Muscle of back (tissue), 13 donors: ENCODE data around the gene MROH2B. TPM values are rescaled to one million over a fixed set of nuclear protein-coding genes. Genes with fewer than 3 reads are reported as not detected.

Source experiments
- DNase-seq, 3 donors: peaks; one replicate each; pipeline versions ENCODE4 v3.0.0 to v3.0.0-alpha.2; 2013
- long read RNA-seq, 9 donors: transcript quantifications; one replicate each; lab custom pipeline, GENCODE V29; 2026
- polyA plus RNA-seq, 10 donors: library from polyadenylated mRNA; unstranded; fragments of 120-200 nt; gene quantifications; one replicate each; pipeline ENCODE4 v1.2.1, GENCODE V29; 2013; ENCODE audit not compliant: insufficient read length in 10 of 10

The MROH2B gene
- under 1 TPM in 2 of 10 donors, not detected in 8; 0.07 TPM for polyA plus RNA-seq
- long read RNA-seq, donor 1: 0 reads
- long read RNA-seq, donor 2: 0 reads
- long read RNA-seq, donor 3: 0 reads
- long read RNA-seq, donor 4: 0 reads
- long read RNA-seq, donor 5: 0 reads
- long read RNA-seq, donor 6: 0 reads
- long read RNA-seq, donor 7: 0 reads
- long read RNA-seq, donor 8: 0 reads
- long read RNA-seq, donor 9: 0 reads

DNA sequence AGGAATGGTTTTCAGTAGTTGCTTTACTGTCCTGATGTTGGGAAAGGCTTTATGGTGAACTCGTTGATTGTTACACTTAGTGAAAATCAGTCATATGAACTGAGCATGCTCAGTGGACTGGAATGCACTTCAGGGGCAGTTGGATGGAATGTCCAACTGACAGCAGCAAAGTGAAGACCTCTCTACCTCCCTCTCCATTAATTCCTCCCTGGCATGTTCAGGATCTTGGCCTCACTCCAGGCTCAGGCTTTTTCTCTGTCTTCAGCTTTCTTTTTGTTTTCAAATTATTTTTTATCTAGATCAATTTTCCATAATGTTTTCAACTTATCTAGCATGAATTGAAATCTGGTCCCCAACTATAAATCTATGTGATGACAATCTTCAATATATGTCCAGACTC, at the start of gene MROH2B:
Gene MROH2B (minus strand): TSS at position 101 of the 400 bp plus-strand sequence. CDS start 490 bp downstream, outside the sequence.
- no peak for DNase-seq

DNA sequence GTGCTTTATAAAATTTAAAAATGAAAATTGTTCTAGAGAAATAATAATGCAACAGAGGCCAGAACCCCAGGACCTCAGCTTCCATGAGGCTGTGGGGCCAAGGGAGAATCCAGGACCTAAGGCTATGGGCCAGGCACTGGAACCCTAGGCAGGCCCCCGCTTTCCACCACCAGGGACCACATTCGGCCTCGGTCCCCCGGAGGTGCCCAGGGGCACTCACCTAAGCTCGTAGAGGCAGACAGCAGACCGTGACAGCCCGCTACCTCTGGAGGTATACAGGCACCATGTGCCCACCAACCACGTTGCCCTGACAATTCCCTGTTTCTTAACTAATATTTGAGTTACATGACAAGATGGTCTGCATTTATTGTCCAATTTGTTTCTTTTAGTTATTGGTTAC, 49.5 kb upstream of the MROH2B start:
- no peak for DNase-seq

DNA sequence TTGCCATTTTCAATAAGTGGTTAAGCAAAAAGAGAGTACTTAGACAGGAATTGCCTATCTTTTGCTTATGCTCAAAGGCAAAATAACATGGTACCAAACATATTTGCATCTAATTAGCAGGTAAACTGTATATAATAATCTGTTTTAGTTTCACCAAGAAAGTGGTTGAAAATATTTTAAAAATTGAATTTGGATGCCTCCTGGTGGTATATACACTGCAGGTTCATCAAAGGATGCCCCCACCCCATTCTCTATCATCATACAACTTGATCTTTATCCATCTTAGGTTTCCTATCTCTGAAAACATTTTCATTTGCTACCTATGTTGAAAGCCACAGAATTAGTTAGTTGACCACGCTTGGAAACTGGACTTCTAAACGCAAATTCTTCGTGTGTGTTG, 47.0 kb upstream of the MROH2B start:
- DNase-seq: no peak

DNA sequence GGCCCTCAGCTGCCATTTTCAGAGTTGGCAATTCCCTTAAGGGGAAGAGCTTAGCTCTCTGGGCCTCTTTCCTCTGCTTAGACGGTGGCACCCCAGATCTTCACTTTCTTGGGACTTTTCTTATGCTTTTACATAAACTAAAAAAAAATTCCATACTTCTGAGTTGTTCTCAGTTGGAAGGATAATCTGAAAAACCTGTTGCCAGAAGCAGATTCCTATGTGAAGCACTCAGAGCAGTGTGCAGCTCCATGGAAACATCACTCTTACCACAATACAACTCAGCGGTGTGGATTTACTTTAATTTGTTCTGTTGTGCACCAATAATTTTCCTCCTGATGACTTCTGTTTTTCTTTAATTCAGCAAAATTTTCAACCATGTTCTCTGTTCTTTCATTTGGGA, 44.1 kb upstream of the MROH2B start:
- DNase-seq: peak; percentile 7 to 26 (median 24)

DNA sequence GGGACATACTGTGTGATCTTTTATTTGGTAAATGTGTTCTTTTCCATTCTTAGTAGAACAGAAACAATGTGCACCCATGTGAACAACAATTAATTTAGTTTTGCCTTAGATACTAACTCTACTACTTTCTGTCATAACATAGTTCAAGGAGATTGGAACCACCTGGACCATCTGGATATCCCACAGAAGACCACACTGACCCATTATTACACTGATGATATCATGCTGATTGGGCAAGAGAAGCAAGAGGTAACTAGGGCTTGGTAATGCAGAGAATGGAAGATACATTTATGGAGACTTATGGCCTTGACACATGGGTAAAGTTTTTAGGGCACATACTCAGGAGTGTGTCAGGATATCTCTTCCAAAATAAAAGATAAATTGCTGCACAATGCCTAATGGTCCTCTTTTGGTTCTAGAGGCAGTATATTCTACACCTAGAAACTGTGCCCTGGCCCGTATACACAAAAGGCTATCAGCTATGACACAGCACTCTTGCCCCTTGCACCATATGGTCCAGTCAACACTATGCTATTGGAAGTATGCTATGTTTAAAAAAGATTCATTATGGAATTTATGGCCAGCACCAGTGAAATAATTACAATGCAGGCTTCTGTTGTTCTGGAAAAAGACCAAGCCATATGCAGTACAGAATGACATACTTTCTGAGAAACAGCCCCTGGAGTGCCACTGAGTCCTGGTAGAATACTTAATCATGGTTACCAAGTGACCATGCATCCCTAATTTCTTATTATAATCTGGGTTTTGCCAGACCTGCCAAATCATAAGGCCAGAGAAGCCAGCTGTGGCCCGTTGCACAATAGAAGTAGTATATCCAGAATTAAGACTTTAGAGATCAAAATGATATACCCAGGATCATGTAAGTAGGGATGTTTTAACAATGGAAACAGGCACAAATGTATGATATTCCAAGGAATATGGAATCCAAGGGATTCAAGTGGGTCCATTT, 41.6 kb upstream of the MROH2B start:
- no peak for DNase-seq

DNA sequence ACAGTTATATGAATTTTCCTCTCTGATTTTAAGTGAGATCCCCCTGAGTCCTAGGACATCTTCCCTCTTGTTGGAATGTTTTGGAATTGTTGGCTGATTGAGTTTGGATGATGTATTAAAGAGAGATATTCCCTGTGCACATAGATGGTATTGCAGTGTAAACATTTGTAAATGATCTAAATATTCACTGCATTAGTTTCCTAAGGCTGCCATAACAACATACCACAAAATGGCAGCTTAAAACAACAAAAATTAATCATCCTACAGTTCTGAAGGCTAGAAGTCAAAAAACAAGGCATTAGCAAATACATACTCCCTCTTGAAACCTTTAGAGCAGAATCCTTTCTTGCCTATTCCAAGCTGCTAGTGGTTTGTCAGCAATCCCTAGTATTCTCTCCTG, 38.0 kb upstream of the MROH2B start:
- no peak for DNase-seq

DNA sequence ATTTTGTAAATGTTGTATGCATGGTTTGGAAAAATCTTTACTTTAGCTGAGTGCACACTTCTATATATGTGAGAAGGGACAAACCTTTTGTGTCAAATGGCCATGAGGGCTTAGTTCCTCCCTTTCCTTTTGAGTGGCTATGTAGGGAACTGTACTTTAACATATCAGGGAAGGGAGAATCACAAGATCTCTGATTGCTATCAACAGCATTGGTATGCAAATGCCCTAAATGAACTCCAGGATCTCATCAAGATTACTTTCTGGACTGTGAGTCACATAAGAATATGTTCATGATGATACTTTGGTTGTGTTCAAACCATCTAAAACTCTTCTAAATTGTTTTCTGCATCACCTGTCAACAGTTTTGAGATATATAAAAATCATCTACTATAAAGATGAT, 31.2 kb upstream of the MROH2B start:
- DNase-seq: no peak

DNA sequence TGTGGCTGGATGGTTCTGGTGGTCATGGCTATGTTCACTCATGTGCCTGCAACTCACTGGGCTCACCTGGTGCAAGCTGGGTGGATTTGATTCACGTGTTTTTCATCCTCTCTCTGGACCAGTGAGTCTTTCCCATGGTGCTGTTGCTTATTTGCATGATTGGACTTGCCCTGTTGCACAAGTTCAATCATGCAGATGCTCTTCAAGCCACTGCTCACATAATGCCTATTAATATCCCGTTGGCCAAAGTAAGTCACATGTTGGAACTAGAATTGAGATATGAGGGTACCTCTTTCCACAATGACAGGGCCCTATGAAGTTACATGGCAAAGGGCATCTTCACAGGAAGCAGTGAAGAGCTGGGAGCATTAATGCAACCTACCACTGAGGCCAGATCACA, 26.5 kb upstream of the MROH2B start:
- no peak for DNase-seq

DNA sequence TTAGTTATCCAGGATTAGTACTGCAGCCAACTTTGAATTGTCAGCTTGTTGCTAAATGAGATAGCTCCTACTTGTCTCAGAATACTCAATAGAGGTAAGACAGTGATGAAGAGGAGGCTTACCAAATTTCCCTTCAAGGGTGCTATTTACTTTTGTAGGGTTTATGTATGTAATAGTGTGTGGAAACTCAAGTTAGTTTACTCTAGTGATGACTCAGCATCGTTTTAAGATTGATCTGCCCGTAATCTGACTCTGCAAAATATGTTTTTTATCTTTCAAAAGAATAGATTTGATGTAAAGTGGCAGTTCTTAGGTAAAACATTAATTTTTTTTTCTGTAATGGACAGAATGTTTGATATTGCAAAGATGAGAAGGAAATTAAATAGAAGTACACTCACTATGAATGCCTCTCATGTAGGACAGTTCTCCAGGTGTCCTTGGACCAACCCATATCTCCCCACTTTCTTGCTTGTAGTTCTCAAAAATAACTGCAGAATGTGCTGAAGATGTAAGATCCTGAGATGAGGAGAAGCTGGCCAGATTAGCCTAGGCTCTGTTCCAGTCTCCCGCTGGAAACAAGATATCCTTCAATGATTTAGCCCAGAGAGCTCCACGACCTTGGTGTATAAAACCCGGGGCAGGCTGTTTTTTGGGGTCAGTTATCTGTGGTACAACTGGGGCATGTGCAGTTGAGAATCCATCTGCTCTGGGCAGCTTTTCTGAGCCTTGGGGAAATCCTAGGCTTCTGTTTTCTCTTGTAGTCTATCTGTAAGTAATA, 24.4 kb upstream of the MROH2B start:
- DNase-seq: no peak

DNA sequence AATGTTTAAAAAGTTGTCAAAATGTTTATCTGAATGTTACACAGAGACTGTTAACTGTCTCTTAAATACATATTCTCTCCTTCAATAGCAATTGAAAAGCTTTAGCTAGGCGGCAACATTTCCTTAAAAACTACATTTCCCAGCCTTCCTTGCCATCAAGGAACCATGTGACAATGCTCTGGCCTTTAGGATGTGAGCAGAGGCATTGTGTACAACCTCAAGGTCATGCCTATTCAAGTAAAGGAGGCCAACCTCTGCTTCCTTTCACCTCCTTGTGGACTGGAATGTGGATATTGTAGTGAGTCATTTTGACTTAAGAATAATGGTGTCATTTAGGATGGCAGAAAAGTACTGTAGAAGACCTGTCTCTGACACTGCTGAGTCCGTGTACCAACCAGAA, 23.7 kb upstream of the MROH2B start:
- DNase-seq: no peak

DNA sequence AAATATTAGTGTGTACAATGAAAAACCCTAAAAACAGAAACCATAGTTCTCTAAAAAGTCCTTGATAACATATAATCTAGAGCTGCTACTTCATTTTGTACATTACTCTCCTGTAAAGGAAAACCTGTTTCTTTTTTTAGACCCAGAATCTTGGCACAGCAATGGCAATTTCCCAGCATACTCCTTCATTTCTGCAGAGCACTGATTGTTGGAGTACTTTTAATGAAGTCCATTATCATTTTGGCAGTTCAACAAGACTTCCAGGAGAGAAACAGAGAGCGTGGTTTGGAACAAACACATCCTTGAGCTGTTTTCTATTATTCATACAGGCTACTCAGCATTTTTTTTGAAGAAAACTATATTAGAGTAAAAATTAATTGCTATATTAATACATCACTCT, 22.7 kb upstream of the MROH2B start:
- DNase-seq: no peak

DNA sequence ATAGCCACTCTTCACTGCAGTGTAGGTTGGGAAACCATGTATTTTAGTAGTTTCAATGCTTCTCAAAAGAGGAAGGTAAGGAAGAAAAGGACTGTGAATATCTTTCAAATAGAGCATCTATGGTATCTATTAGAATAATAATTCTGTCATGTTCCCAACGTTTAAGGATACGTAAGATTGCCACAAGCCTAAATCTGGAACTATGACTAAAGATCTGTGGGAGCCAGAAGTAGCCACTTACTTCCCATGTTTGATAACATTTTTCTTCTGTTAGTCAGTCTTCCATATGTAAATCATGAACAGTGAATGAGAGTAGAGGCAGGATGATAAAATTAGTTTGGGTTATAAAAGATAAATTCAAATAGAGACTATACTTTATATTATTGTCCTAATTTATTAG, 16.3 kb upstream of the MROH2B start:
- DNase-seq: no peak

DNA sequence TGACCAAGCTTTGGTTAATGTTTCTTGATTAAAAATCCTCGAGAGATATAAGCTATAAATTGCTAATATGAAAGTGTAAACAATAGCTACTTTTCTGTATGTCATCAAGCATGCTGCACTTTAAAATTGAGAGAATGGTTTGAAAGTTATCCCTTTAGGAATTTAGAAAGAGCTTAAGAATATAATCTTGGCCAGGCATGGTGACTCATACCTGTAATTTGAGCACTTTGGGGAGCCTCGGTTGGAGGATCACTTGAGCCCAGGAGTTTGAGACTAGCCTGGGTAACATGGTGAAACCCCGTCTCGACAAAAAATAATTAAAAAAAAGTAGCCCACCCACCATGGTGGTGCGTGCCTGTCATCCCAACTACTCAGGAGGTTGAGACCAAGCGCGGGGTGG, 12.2 kb upstream of the MROH2B start:
- DNase-seq: no peak

DNA sequence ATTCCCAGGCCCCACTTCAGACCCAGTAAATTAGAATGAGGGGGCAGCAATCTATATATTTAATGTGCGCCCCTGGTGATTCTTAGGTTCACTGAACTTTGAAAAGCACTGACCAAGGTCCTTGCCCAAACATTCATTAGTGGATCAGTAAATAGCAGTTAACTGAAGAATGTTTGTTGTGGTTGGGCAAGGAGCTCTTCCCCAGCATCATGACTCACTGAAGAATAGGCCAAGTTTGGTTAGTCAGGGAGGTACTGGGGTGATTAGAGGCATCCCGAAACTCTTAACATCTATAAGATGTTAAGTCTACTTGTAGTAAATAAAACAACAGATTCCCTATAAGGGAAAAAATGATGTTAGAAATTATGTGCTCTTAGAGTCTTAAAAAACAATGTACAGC, 833 bp upstream of the MROH2B start:
- no peak for DNase-seq

DNA sequence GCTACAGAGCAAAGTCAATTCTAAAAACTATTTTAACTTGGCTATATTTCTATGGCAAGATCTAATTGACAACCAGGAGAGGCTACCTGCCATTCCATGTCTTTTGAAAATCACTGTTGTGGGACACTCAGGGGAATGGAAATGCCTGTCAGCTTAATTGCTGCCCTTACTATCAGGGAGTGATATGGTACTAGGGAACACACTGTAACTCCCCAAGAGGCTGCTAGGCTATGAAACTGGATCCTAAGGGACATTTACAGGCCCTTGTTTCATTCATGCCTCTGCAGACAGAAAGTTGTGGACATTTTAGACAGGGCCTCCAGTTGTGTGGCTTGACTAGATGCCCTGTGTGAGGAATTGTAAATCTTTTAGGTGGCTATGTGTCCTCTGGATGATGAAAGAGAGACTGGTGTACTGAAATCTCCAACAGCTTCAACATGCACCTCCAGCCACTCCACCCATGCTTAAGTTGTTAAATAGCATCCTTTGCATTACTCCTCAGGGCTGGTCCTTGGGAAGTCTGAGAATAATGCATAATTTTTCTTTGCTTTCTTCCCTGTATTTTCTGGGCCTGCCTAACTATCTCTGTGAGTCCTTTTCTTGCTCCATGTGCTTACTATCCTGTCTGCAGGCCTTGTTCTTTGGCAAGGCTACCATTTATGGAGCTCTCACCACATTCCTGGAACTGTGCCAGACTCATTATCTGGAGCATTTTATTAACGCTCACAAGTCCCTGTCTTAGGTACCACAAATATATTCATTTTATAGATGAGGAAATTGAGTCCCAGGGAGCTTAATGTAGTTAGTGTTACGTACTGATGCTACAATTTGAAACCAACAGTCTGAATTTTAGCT, 3.2 kb downstream of the MROH2B start:
- no peak for DNase-seq

DNA sequence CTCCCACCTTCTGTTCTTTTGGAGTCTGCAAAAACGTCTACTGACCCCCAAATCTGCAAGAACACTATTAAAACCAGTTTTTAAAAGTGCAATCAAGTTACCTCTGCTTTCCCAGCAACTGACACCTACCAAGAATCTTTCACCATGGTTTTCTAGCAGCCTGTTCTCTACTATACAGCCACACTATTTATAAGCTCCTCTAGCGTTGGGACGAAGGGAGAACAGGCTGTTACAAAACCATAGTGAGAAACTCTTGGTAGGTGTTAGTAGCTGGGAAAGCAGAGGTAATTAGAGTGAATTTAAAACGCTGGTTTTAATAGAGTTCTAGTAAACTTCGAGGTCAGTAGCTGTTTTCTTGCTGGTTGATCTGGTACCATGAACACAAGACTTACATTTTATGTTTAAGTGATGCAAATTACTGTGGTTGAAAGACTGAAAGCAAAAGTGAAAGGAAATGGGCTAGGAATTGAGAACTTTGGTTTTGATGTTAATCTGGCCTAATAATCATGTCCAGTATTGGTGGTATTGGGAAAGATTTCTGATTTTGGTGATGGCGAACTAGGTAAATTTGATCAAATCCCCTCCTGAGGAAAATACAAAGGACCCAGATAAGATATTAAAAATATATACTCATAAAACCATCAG, 5.3 kb downstream of the MROH2B start:
- DNase-seq: no peak

DNA sequence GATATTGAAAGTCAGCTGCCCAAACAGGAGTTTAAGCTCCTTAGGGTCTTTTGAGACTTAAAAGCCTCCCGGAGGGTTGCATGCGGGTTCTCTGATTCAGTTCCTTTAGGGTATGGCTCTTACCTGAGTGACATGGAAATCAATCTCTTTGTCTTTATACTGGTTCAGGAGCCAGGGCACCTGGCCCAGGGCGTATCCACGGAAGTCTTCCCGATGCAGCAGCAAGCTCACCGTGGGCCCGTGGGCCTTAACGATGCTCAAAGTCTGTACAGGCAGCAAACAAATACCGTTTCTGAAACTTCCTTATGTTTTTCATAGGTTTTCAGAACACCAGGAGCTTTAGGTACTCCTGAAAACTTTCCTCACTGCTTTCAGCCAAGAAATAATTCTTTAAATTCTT, 13.2 kb downstream of the MROH2B start:
- no peak for DNase-seq

DNA sequence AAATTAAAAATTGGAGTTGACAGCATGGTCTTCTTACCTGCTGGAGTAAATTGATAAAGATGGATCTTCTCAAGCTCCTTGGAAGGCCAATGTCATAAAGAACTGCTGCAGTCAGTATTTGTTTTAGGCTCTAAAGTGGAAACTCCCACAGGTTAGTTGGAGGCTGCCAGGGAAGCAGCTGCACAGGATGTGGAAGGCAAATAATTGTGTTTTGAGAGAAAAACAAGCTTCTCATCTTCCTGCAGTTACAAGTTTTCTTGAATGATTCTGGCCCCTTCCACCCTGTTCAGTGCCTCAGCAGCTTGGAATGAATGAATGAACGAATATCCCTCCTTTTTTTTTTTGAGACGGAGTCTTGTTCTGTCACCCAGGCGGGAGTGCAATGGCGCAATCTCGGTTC, 13.9 kb downstream of the MROH2B start:
- peak in 2 of 3 donors; percentile 2 to 9 for DNase-seq

DNA sequence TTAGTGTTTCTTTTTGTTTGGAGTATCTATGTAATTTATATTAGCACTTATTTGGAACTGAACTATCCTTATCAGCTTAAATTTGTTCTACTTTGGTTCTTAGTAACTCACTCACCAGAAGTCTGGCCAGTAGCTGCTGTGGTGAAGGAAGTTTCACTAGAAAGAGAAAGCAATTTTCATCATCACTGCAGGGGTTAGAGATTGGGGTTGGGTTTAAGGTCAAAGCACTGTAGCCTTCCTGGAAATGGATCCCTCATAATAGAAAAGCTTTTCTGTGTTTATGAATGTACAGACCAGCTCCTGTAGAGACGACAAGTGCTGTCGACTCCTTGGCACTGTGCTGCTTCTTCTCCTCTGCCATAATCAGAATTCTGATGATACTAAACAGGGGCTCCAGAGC, 22.2 kb downstream of the MROH2B start:
- DNase-seq: no peak

DNA sequence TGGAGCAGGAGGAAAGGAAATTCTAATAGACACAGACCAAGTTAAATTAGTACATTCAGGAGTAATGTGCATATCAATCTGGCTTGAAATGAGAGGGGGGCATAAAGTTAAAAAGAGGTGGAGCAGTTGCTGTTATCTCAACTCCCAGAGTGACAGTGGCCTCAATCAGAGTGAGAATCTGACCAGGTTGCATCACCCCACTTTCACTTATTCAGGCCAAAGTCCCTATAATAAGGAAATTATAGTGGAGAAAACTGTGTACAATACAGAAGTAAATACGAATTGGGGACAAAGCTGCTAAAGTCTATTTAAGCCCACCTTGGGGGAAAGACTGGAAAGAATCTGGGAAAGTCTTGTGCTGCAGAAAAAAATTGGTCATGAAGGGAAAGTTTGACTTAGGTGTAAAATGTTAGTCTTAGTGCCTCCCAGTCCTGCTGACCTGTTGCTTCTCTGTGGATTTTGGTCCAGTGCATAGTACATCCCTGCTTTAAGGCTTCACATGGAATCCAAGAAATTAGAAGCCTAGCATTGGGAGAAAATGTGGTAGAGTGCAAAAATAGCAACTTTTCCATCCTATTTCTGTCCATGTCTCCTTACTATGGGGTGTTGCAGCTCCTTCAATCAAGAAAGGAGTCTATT, 27.9 kb downstream of the MROH2B start:
- DNase-seq: no peak

DNA sequence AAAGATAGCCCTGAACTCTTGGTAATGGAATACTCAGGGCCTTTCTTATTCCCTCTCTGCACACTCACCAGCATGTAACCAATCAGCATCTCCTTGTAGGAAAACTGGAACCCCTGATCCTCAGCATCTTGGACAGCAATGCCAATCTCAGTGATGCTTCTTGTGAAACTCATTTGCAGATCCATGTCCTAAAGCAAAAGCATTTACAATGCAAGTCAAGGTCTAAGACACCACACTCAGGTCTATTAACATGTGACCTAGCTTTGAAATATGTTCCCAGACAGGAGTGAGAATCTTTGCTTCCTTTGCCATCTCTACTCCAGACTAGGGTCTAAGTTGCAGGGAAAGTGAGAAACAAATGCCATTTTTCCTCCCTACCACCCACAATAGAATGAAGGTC, 38.2 kb downstream of the MROH2B start:
- DNase-seq: no peak
